Measurements from ENCODE around the gene ADAM22.

DNA sequence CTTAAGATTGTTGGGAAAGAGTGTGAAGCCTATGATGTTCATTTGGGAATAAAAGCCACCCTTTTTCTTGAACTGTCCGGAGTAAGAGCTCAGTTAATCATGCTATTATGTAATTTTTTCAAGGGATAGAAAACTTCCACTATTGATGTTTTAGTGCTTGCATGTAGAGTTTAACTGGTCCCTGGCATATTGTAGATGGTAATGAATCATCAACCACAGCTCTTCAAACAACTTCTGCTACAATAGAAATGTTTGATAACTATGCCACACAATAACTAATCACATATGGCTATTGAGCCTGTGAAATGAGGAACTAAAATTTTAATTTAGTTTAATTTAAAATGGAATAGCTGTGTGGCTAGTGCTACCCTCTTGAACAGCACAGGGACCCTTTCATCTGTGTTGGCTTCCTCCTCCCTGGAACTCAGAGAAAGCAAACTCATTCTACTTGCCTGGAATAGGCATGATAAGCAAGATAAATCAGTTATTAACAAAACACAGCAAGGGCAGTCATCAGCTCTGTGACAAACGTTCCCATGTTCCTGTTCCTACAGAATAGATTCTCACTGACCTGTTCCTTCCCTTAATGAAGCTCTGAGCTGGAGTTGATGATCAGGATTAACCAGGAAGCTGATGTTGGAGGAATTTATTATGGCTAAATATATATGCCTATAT lies 290.7 kb downstream of the ADAM22 start:
- TF ChIP-seq, protein P1, sequence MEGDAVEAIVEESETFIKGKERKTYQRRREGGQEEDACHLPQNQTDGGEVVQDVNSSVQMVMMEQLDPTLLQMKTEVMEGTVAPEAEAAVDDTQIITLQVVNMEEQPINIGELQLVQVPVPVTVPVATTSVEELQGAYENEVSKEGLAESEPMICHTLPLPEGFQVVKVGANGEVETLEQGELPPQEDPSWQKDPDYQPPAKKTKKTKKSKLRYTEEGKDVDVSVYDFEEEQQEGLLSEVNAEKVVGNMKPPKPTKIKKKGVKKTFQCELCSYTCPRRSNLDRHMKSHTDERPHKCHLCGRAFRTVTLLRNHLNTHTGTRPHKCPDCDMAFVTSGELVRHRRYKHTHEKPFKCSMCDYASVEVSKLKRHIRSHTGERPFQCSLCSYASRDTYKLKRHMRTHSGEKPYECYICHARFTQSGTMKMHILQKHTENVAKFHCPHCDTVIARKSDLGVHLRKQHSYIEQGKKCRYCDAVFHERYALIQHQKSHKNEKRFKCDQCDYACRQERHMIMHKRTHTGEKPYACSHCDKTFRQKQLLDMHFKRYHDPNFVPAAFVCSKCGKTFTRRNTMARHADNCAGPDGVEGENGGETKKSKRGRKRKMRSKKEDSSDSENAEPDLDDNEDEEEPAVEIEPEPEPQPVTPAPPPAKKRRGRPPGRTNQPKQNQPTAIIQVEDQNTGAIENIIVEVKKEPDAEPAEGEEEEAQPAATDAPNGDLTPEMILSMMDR (IDR thresholded peaks at IDR 0.05; ENCODE audit: low read length): no peak
- TF ChIP-seq EZH2phosphoT487 (IDR thresholded peaks at IDR 0.05; ENCODE audit: low read length) (no peak), EZH2 (optimal IDR thresholded peaks at IDR 0.05; ENCODE audit: low read depth, low read length) (no peak)
